Smooth muscle cell (in vitro differentiated cells): ENCODE data around the gene PRR5L. TPM values are rescaled to one million over a fixed set of nuclear protein-coding genes. Genes with fewer than 3 reads are reported as not detected.

Source experiments
- DNase-seq: peaks from one replicate; lab custom pipeline; 2025; ENCODE audit not compliant: unreplicated experiment; lab: John Stamatoyannopoulos, UW
- H2AFZ ChIP-seq: fragments of 200-600 bp; sonication (generic); 2 replicates; pipeline ENCODE4 v1.6.0; 2016; ENCODE audit warnings: antibody characterized with exemption, low read depth, mild to moderate bottlenecking
- H3F3A ChIP-seq: fragments of 200-600 bp; sonication (generic); 2 replicates; pipeline ENCODE4 v1.6.0; 2017; ENCODE audit warnings: antibody characterized with exemption, low read depth
- H3K27ac ChIP-seq: fragments of 200-600 bp; sonication (generic); 2 replicates; pipeline ENCODE4 v1.5.1; 2016; ENCODE audit warnings: low read depth, mild to moderate bottlenecking
- H3K27me3 ChIP-seq: fragments of 200-600 bp; sonication (generic); 2 replicates; pipeline ENCODE4 v1.6.1; 2016; ENCODE audit warnings: low read depth, mild to moderate bottlenecking
- H3K36me3 ChIP-seq: fragments of 200-600 bp; sonication (generic); 2 replicates; pipeline ENCODE4 v1.5.1; 2016; ENCODE audit warnings: low read depth
- H3K4me1 ChIP-seq: fragments of 200-600 bp; sonication (generic); 2 replicates; pipeline ENCODE4 v1.5.1; 2016; ENCODE audit warnings: low read depth
- H3K4me2 ChIP-seq: fragments of 200-600 bp; sonication (generic); 2 replicates; pipeline ENCODE4 v1.6.0; 2016; ENCODE audit warnings: mild to moderate bottlenecking
- H3K4me3 ChIP-seq: fragments of 200-600 bp; sonication (generic); 2 replicates; pipeline ENCODE4 v1.5.1; 2016; ENCODE audit warnings: mild to moderate bottlenecking
- H3K79me2 ChIP-seq: fragments of 200-600 bp; sonication (generic); 2 replicates; pipeline ENCODE4 v1.6.0; 2016; ENCODE audit warnings: low read depth, mild to moderate bottlenecking
- H3K9ac ChIP-seq: fragments of 200-600 bp; sonication (generic); 2 replicates; pipeline ENCODE4 v1.6.0; 2016; ENCODE audit warnings: low read depth
- H3K9me3 ChIP-seq: fragments of 200-600 bp; sonication (generic); replicated peaks from 2 replicates; pipeline ENCODE4 v1.5.1; 2016; ENCODE audit warnings: low read depth
- H4K20me1 ChIP-seq: fragments of 200-600 bp; sonication (generic); 2 replicates; pipeline ENCODE4 v1.6.0; 2016; ENCODE audit warnings: low read depth
- WGBS: methylation state at CpG from one replicate; pipeline ENCODE4 v1.1.7; 2016; ENCODE audit warnings: low lambda C conversion rate; 5-methylcytosine and 5-hydroxymethylcytosine counted together
- polyA plus RNA-seq: library from polyadenylated mRNA; unstranded; fragments of >200 nt; fragmentation: Nextera tagmentation; extraction: Ambion mirVana; gene quantifications from 2 replicates; pipeline ENCODE4 v1.2.1, GENCODE V29; 2016
- total RNA-seq: library from RNA; depleted of rRNA; stranded (reverse); fragments of >200 nt; gene quantifications from 2 replicates; pipeline ENCODE4 v1.2.3, GENCODE V29; 2014
- TF ChIP-seq, protein P1 (sequence below): fragments of 200-600 bp; sonication (generic); IDR thresholded peaks from 2 replicates; pipeline ENCODE4 v1.5.1; 2017; ENCODE audit warnings: borderline replicate concordance, mild to moderate bottlenecking, antibody characterized with exemption; ENCODE audit not compliant: insufficient read depth, poor library complexity, severe bottlenecking

Gene PRR5L
- total and polyA plus RNA-seq, 2 experiments from 2014 or later, result 21.4 to 41.4 TPM

DNA sequence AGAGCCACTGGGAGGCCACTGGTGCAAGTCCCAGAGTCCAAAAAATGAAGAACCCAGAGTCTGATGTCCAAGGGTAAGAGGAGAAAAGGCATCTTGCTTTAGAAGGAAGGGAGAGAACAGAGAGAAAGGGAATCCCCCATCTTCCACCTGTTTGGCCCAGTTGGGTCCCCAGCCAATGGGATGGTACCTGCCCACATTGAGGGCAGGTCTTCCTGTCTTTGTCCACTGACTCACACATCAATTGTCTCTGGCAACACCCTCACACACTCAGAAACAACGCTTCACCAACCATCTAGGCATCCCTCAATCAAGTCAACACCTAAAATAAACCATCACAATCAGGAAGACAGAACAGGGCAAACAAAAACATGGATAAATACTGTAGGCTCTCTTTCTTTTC is 13.2 kb upstream of the PRR5L start:
- no peak overlapping the region for H3K4me3 ChIP-seq
- H3K27me3 ChIP-seq, result no peaks in the 10 kb centered on the region
- H3K79me2 ChIP-seq, result peaks cover 28% of the 10 kb centered on the region
- H3K9ac ChIP-seq, result no peak overlapping the region
- H3F3A ChIP-seq, result no peaks in the 10 kb centered on the region
- peaks cover 31% of the 10 kb centered on the region for H4K20me1 ChIP-seq
- 100% methylated on average over 1 of the region's 1 CpG for WGBS
- TF ChIP-seq, protein P1, sequence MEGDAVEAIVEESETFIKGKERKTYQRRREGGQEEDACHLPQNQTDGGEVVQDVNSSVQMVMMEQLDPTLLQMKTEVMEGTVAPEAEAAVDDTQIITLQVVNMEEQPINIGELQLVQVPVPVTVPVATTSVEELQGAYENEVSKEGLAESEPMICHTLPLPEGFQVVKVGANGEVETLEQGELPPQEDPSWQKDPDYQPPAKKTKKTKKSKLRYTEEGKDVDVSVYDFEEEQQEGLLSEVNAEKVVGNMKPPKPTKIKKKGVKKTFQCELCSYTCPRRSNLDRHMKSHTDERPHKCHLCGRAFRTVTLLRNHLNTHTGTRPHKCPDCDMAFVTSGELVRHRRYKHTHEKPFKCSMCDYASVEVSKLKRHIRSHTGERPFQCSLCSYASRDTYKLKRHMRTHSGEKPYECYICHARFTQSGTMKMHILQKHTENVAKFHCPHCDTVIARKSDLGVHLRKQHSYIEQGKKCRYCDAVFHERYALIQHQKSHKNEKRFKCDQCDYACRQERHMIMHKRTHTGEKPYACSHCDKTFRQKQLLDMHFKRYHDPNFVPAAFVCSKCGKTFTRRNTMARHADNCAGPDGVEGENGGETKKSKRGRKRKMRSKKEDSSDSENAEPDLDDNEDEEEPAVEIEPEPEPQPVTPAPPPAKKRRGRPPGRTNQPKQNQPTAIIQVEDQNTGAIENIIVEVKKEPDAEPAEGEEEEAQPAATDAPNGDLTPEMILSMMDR, result no peak
- no peak for DNase-seq
- no peaks in the 10 kb centered on the region for H3K9me3 ChIP-seq
- H3K4me2 ChIP-seq, result no peak overlapping the region
- H3K27ac ChIP-seq, result no peak overlapping the region
- H3K36me3 ChIP-seq, result no peaks in the 10 kb centered on the region
- no peak overlapping the region for H2AFZ ChIP-seq
- no peaks in the 10 kb centered on the region for H3K4me1 ChIP-seq

GRCh38 chr11:36288442-36289225 is 7.5 kb upstream of the PRR5L start:
- H3F3A ChIP-seq, result no peaks in the 10 kb centered on the region
- H3K36me3 ChIP-seq, result no peaks in the 10 kb centered on the region
- WGBS, result 57% methylated on average over 31 of the region's 31 CpGs
- H4K20me1 ChIP-seq, result peaks cover 15% of the 10 kb centered on the region
- peak overlapping the region; percentile 93 for H3K4me3 ChIP-seq
- H3K9me3 ChIP-seq, result no peaks in the 10 kb centered on the region
- peak overlapping the region; percentile 91 for H3K4me2 ChIP-seq
- peaks cover 6% of the 10 kb centered on the region for H3K4me1 ChIP-seq
- H3K79me2 ChIP-seq, result peaks cover 19% of the 10 kb centered on the region
- TF ChIP-seq, protein P1, result no peak
- H3K9ac ChIP-seq, result peak overlapping the region; percentile 90
- H3K27me3 ChIP-seq, result no peaks in the 10 kb centered on the region
- H2AFZ ChIP-seq, result peak overlapping the region; percentile 100
- H3K27ac ChIP-seq, result peak overlapping the region; percentile 50
- DNase-seq, result no peak

GRCh38 chr11:36289226-36289852 is 6.7 kb upstream of the PRR5L start, which contains the start of gene COMMD9:
Gene COMMD9, minus strand, starts transcription at chr11:36289424. Its CDS starts 12 bp downstream, at chr11:36289412.
- Histone ChIP-seq H4K20me1 (peaks cover 11% of the 10 kb centered on the region), H3K79me2 (peaks cover 12% of the 10 kb centered on the region), H3K9ac (peak within 1 kb of the TSS; percentile 90), H3K27ac (peak within 1 kb of the TSS; percentile 50), H3K9me3 (no peaks in the 10 kb centered on the region), H2AFZ (peak within 1 kb of the TSS; percentile 100), H3K36me3 (no peaks in the 10 kb centered on the region), H3K4me2 (peak within 1 kb of the TSS; percentile 91), H3K4me1 (peaks cover 6% of the 10 kb centered on the region), H3F3A (no peaks in the 10 kb centered on the region), H3K4me3 (peak within 1 kb of the TSS; percentile 93), H3K27me3 (no peaks in the 10 kb centered on the region)
- TF ChIP-seq, protein P1, result no peak
- WGBS, result 4% methylated on average over 31 of the region's 31 CpGs
- peak; percentile 65 for DNase-seq
